ENCODE measurements around the gene KRT84. TPM values are rescaled to one million over a fixed set of nuclear protein-coding genes. Genes with fewer than 3 reads are reported as not detected.
A peak's percentile ranks its signal among the peaks of the same experiment; 100 is the strongest.

Gene KRT84
- total RNA-seq, 2 donors from 2014 or later: not detected

DNA sequence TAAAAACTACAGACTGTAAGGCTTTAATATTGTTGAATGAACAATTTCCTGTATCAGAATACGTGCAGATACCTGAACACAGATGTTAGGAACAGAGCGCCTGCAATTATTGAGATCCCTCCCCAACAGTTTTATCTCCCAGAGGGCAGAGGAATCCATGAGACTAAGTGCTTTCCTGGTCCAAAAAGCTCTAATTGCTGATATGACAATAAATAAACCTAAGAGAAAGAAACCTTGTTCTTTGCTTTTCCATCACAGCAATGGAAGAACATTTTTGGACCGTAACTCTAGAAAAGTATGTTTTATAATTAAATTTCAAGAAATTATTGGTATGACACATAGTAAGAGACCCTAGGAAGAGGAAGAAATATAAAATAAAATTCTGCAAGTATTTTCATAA is 51.3 kb downstream of the KRT84 start:
- H3K9me3 ChIP-seq (ENCODE audit: control insufficient read depth, low read length, poor library complexity, severe bottlenecking): no peaks in the 10 kb centered on the region
- no peak for DNase-seq
- no peak overlapping the region for H3K4me3 Mint-ChIP-seq
- peaks cover 9% of the 10 kb centered on the region for H3K36me3 Mint-ChIP-seq (ENCODE audit: low read depth)
- H3K27ac Mint-ChIP-seq: no peak overlapping the region
- peaks cover 2% of the 10 kb centered on the region for H3K4me1 Mint-ChIP-seq
- ATAC-seq: no peak
- H3K27me3 Mint-ChIP-seq: peaks cover 49% of the 10 kb centered on the region

DNA sequence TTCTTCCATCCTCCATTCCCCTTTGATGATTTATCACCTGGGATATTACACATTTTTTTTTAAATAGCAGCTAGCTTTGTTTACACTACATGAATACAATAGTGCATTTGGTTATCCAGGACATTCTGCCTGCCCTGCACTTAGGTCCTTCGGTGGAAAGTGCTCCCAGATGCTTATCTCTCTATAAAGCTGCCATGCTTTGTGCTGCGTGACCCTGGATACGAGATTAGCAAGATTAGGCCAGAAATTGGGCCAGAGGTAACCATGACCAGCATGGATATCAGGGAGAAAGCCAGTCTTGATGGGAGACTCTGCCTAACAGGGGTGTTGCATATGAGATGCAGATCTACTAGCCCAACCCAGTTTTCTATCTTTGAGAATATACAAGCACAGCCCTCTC is 52.1 kb downstream of the KRT84 start:
- peaks cover 2% of the 10 kb centered on the region for H3K4me1 Mint-ChIP-seq
- H3K4me3 Mint-ChIP-seq: no peak overlapping the region
- H3K27ac Mint-ChIP-seq: no peak overlapping the region
- no peak for DNase-seq
- H3K36me3 Mint-ChIP-seq (ENCODE audit: low read depth): peaks cover 4% of the 10 kb centered on the region
- no peaks in the 10 kb centered on the region for H3K9me3 ChIP-seq (ENCODE audit: control insufficient read depth, low read length, poor library complexity, severe bottlenecking)
- ATAC-seq: no peak
- H3K27me3 Mint-ChIP-seq: peaks cover 47% of the 10 kb centered on the region

DNA sequence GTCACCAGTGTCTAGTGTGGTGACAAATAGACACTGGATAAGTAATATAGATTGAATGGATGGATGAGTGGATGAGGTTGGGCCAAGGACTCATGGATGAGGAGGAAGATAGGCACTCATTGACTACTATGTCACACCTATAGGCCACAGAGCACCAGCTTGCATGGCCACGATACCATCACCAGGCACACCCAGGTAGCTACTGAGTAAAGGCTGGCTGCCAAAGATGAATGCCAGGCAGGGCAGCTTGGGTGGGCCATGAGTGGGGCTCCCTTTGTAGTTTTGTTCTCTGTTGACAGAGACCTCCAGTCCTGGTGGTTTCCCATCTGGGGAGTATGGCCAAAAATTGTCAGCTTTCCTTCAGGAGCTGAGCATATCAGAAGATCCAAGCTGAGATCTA is 53.1 kb downstream of the KRT84 start:
- no peak for ATAC-seq
- no peaks in the 10 kb centered on the region for H3K9me3 ChIP-seq (ENCODE audit: control insufficient read depth, low read length, poor library complexity, severe bottlenecking)
- no peak overlapping the region for H3K4me3 Mint-ChIP-seq
- peaks cover 6% of the 10 kb centered on the region for H3K4me1 Mint-ChIP-seq
- H3K36me3 Mint-ChIP-seq (ENCODE audit: low read depth): peaks cover 4% of the 10 kb centered on the region
- H3K27ac Mint-ChIP-seq: no peak overlapping the region
- H3K27me3 Mint-ChIP-seq: peaks cover 38% of the 10 kb centered on the region
- DNase-seq: no peak

DNA sequence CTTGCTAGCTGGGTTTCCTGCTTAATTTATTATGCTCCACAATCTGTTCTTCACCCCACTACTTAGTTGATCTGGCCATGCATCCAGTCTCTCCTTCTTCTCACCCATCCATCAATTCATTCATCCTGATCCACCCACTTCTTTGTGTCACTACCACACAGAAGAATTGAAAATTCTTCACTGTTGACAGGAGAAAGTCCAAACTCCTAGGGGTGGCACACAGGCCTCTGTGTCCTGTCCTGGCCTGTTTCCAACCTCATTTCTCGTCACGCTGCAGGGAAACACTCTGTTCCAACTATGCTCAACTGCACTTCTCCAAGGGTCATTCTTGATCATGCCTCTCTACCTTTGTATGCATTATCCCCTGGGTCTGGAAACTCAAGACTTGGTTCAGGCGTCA is 53.6 kb downstream of the KRT84 start:
- no peak for DNase-seq
- H3K9me3 ChIP-seq (ENCODE audit: control insufficient read depth, low read length, poor library complexity, severe bottlenecking): no peaks in the 10 kb centered on the region
- ATAC-seq: no peak
- peaks cover 4% of the 10 kb centered on the region for H3K36me3 Mint-ChIP-seq (ENCODE audit: low read depth)
- no peak overlapping the region for H3K27ac Mint-ChIP-seq
- H3K27me3 Mint-ChIP-seq: peaks cover 38% of the 10 kb centered on the region
- H3K4me1 Mint-ChIP-seq: peaks cover 10% of the 10 kb centered on the region
- no peak overlapping the region for H3K4me3 Mint-ChIP-seq

DNA sequence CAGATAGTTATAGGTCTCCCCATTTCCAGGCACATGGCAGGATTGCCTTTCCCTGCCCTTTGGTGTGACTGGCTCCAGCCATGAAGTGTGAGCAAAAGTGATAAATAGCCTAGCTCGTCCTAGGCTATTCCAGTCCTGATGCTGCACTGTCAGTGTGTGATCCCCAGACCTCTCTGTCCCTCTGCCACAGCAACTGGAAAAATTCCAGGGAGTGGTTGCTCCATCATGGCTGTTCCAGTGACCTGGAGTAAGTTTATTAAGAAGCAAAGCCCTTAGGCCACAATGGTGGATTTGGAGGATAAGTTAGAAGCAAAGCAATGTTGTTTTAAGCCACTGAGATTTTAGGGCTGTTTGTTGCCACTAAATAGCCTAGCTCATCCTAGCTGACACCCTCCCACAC is 54.4 kb downstream of the KRT84 start:
- no peaks in the 10 kb centered on the region for H3K9me3 ChIP-seq (ENCODE audit: control insufficient read depth, low read length, poor library complexity, severe bottlenecking)
- peaks cover 38% of the 10 kb centered on the region for H3K27me3 Mint-ChIP-seq
- H3K4me1 Mint-ChIP-seq: peaks cover 11% of the 10 kb centered on the region
- no peak for DNase-seq
- peaks cover 4% of the 10 kb centered on the region for H3K36me3 Mint-ChIP-seq (ENCODE audit: low read depth)
- H3K4me3 Mint-ChIP-seq: no peak overlapping the region
- no peak for ATAC-seq
- no peak overlapping the region for H3K27ac Mint-ChIP-seq

DNA sequence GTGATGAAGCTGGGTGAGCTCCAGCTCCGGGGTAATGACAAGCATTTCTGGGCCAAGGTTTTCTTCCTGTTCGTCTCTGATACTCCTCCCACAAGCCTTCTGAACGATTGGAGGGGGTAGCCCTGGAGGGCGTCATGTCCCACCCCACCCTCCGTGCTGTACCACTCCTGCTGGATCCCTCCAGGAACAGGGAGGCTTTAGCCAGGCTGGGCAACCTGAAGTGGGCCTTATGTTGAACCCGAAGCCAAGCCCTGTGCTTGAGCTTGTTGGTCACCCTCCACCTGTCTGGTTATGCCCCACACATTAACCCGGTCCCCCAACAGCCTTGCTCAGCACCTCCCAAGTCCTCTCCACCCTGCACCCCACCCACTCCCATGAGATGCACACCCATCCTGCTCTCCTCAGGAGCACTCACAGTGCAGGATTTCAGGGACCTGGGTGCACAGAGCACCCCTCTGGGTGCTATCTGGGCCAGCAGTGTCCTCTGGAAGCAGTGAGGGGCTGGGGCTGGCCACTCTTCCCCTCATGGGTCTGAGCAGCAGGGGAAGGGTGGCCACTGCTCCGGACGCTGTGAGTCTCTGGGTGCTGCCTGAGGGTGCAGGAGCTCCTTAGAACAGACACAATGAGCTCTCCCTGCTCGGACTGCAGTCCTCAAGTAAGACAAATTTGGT is 57.5 kb downstream of the KRT84 start:
- no peaks in the 10 kb centered on the region for H3K9me3 ChIP-seq (ENCODE audit: control insufficient read depth, low read length, poor library complexity, severe bottlenecking)
- H3K4me1 Mint-ChIP-seq: peaks cover 11% of the 10 kb centered on the region
- H3K27me3 Mint-ChIP-seq: peaks cover 41% of the 10 kb centered on the region
- no peak overlapping the region for H3K4me3 Mint-ChIP-seq
- H3K27ac Mint-ChIP-seq: peak overlapping the region; percentile 41
- no peak for DNase-seq
- H3K36me3 Mint-ChIP-seq (ENCODE audit: low read depth): peaks cover 4% of the 10 kb centered on the region
- no peak for ATAC-seq

Other genes with a start within 250 kb of the KRT84 start
- gene KRT80, start 193.6 kb downstream of the KRT84 start, total RNA-seq: not detected
- under 1 TPM in 1 of 2 donors, not detected in 1; 0.70 TPM for gene KRT7, start 152.4 kb downstream of the KRT84 start, total RNA-seq
- gene KRT86, start 111.0 kb downstream of the KRT84 start, total RNA-seq: under 1 TPM in 1 of 2 donors, not detected in 1; 0.21 TPM
- gene KRT81, start 94.1 kb downstream of the KRT84 start, total RNA-seq: not detected
- not detected for gene KRT83, start 64.3 kb downstream of the KRT84 start, total RNA-seq
- not detected for gene KRT85, start 18.2 kb downstream of the KRT84 start, total RNA-seq
- not detected for gene KRT82, start 20.7 kb upstream of the KRT84 start, total RNA-seq
- not detected for gene KRT75, start 48.7 kb upstream of the KRT84 start, total RNA-seq
- gene KRT6B, start 66.5 kb upstream of the KRT84 start, total RNA-seq: not detected
- not detected for gene KRT6C, start 88.2 kb upstream of the KRT84 start, total RNA-seq
- not detected for gene KRT6A, start 107.6 kb upstream of the KRT84 start, total RNA-seq
- not detected for gene KRT5, start 134.7 kb upstream of the KRT84 start, total RNA-seq
- gene KRT71, start 167.5 kb upstream of the KRT84 start, total RNA-seq: not detected
- not detected for gene KRT74, start 188.2 kb upstream of the KRT84 start, total RNA-seq
- gene KRT72, start 215.8 kb upstream of the KRT84 start, total RNA-seq: 1 to 10 TPM in 1 of 2 donors, under 1 TPM in 1; 0.60 to 1.6 TPM
- 1 to 10 TPM in 1 of 2 donors, under 1 TPM in 1; 0.40 to 1.1 TPM for gene KRT73, start 232.9 kb upstream of the KRT84 start, total RNA-seq

Data from T-helper 17 cell (primary cell).